Kidney (tissue), 14 donors: ENCODE measurements around the gene MSLN. TPM values are rescaled to one million over a fixed set of nuclear protein-coding genes. Genes with fewer than 3 reads are reported as not detected.
A peak's percentile ranks its signal among the peaks of the same experiment; 100 is the strongest.

Source experiments
- DNase-seq, 5 donors: peaks; one replicate each; pipeline ENCODE4 v3.0.0-alpha.2; 2013 to 2020
- FAIRE-seq: peaks from 2 replicates; lab custom pipeline; 2012; peaks lifted over from hg19 to GRCh38; lab: Jason Lieb, UNC
- H3K27ac ChIP-seq, 2 donors: one replicate each; pipeline ENCODE4 v1.7.0; 2013; ENCODE audit warnings: low read depth in 2 of 2, low read length in 2 of 2, inconsistent platforms in 1 of 2
- H3K27me3 ChIP-seq: one replicate; pipeline ENCODE4 v1.7.1; 2013; ENCODE audit warnings: low read length, inconsistent platforms; ENCODE audit not compliant: control insufficient read depth, insufficient read depth
- H3K36me3 ChIP-seq, 3 donors: one replicate each; pipeline versions ENCODE4 v1.7.0 to v1.7.1; 2013; ENCODE audit warnings: low read length in 3 of 3, control low read depth in 1 of 3, inconsistent platforms in 1 of 3; ENCODE audit not compliant: insufficient read depth in 3 of 3, control insufficient read depth in 2 of 3
- H3K4me1 ChIP-seq, 3 donors: one replicate each; pipeline versions ENCODE4 v1.7.0 to v1.7.1; 2013; ENCODE audit warnings: low read length in 3 of 3, inconsistent platforms in 1 of 3, low read depth in 1 of 3; ENCODE audit not compliant: control insufficient read depth in 2 of 3, insufficient read depth in 2 of 3
- H3K4me3 ChIP-seq, 3 donors: one replicate each; pipeline versions ENCODE4 v1.7.0 to v1.8.1; 2013; ENCODE audit warnings: low read length in 3 of 3, control low read depth in 1 of 3, inconsistent platforms in 1 of 3
- H3K9ac ChIP-seq, 3 donors: one replicate each; pipeline versions ENCODE4 v1.7.0 to v1.7.1; 2013; ENCODE audit warnings: low read length in 3 of 3, control low read depth in 1 of 3, inconsistent platforms in 1 of 3
- H3K9me3 ChIP-seq, 3 donors: one replicate each; pipeline versions ENCODE4 v1.7.0 to v1.7.1; 2013; ENCODE audit warnings: low read length in 3 of 3, control low read depth in 1 of 3, inconsistent platforms in 1 of 3; ENCODE audit not compliant: control insufficient read depth in 2 of 3, insufficient read depth in 1 of 3
- intact Hi-C: fragments of 100-400 bp; cut with DNase I; formaldehyde crosslinking; loops from one replicate; pipeline ENCODE4 v1.11.1; 2022
- polyA plus RNA-seq: library from polyadenylated mRNA; stranded (reverse); fragments of 350-450 nt; fragmentation: Illumina TruSeq; extraction: RNeasy Lipid Tissue Mini Kit (QIAGEN cat#74804); gene quantifications from one replicate; pipeline ENCODE4 v1.2.3, GENCODE V29; 2014; ENCODE audit warnings: low read depth, low replicate concordance; ENCODE audit not compliant: insufficient read depth
- total RNA-seq: library from RNA; stranded (reverse); fragmentation: NEBNext Ultra II Directional; extraction: Animal tissue kit (Norgen Biotek cat#: 25700); gene quantifications from one replicate; pipeline ENCODE4 v1.2.1, GENCODE V29; 2021
- TF ChIP-seq, protein P1 (sequence below): IDR thresholded peaks from 3 replicates; pipeline ENCODE4 v1.5.1; 2012; ENCODE audit warnings: mild to moderate bottlenecking, moderate library complexity, borderline replicate concordance; ENCODE audit not compliant: insufficient read depth; ENCODE audit errors: extremely low read depth
- donor health status: control.
- donor health status: control.
- donor health status: control.
- donor health status: control.
- donor health status: control.
- donor health status: DM: yes; HTN: yes; CAD: no.
- donor health status: Normal renal cell carcinoma (clear cell type).

Gene MSLN
- total and polyA plus RNA-seq, 2 donors from 2014 or later: 3.7 to 19.4 TPM

DNA sequence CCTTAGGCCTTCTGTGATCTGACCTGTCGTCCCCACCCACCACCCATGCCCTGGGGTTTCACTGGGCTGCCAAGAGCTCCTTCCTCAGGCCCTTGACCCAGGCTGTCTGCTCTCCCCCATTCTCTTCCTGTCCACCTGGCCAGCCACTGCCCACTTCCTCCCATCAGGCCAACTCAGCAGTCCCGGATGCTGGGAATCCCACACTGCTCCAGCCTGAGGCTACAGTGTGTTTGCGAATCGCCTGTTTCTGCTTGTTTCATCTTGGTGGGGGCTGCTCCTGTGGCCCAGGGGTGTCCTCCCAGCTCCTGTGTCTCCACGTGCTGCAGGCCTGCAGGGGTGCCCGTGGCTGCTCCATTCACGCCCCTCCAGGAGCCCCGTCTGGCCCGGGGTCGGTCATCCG is 46.5 kb upstream of the MSLN start:
- TF ChIP-seq, protein P1, sequence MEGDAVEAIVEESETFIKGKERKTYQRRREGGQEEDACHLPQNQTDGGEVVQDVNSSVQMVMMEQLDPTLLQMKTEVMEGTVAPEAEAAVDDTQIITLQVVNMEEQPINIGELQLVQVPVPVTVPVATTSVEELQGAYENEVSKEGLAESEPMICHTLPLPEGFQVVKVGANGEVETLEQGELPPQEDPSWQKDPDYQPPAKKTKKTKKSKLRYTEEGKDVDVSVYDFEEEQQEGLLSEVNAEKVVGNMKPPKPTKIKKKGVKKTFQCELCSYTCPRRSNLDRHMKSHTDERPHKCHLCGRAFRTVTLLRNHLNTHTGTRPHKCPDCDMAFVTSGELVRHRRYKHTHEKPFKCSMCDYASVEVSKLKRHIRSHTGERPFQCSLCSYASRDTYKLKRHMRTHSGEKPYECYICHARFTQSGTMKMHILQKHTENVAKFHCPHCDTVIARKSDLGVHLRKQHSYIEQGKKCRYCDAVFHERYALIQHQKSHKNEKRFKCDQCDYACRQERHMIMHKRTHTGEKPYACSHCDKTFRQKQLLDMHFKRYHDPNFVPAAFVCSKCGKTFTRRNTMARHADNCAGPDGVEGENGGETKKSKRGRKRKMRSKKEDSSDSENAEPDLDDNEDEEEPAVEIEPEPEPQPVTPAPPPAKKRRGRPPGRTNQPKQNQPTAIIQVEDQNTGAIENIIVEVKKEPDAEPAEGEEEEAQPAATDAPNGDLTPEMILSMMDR: no peak
- H3K27ac ChIP-seq: no peak overlapping the region

DNA sequence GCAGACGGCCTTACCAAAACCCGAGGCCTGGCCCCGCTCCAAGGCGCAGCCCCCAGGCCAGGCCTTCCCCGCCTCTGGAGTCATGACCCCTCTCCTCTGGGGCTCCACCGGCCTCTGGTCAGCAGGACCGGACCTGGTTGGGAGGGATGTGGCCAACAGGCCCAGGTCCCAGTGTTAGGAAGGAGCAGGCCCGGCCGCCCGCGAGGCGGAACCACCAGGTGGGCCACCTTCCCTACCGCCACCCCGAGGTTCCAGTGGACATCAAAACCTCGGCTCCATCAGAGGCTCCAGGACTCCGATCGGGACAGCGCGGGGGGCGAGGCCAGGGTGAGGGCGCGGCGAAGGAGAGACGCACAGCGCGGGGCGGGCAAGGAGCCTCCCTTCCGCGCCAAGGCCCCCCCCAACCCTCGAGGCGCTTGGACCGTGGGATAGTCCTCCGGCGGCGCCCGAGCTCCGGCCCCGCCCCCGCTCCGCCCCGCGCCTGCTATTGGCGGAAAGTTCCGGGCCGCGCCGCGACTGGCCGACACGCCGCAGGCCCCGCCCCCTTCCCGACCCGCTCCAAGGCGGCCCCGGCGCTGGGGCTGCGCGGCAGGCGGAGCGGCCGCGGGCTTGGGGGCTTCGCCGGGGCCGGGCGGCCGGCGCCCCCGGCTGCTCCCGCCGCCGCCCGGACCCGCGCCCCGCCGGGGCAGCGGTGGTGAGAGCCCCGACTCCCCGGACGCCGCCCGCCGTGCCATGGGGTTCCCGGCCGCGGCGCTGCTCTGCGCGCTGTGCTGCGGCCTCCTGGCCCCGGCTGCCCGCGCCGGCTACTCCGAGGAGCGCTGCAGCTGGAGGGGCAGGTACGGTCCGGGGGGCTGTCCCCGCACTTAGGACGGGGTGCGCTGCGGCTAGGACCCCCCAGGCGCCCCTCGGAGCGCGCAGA is 45.7 kb upstream of the MSLN start, which contains the start of gene METRN:
Gene METRN, plus strand, starts transcription at position 561 of the 919 bp plus-strand sequence. Its CDS starts 172 bp downstream, at position 733.
- Histone ChIP-seq H3K27me3 (no peaks in the 10 kb centered on the region), H3K4me1 (peaks cover 0 to 25% (median under 1%) of the 10 kb centered on the region in 3 donors), H3K27ac (no peak within 1 kb of the TSS), H3K4me3 (peak within 1 kb of the TSS in 1 of 3 donors; percentile 44), H3K9ac (no peak within 1 kb of the TSS), H3K36me3 (no peaks in the 10 kb centered on the region), H3K9me3 (no peaks in the 10 kb centered on the region)
- no peak for FAIRE-seq
- intact Hi-C loops: no loop called here
- TF ChIP-seq, protein P1: peak; percentile 2
- DNase-seq: peak; percentile 87 to 97 (median 92)

More for the DNA sequence above, 46.5 kb upstream of the MSLN start:
- Histone ChIP-seq H3K27me3 (no peaks in the 10 kb centered on the region), H3K4me1 (peaks cover 0 to 20% (median 0%) of the 10 kb centered on the region in 3 donors), H3K9me3 (no peaks in the 10 kb centered on the region), H3K4me3 (no peak overlapping the region), H3K9ac (no peak overlapping the region), H3K36me3 (no peaks in the 10 kb centered on the region)
- FAIRE-seq (no peak), DNase-seq (no peak)
- intact Hi-C loops: no loop called here

DNA sequence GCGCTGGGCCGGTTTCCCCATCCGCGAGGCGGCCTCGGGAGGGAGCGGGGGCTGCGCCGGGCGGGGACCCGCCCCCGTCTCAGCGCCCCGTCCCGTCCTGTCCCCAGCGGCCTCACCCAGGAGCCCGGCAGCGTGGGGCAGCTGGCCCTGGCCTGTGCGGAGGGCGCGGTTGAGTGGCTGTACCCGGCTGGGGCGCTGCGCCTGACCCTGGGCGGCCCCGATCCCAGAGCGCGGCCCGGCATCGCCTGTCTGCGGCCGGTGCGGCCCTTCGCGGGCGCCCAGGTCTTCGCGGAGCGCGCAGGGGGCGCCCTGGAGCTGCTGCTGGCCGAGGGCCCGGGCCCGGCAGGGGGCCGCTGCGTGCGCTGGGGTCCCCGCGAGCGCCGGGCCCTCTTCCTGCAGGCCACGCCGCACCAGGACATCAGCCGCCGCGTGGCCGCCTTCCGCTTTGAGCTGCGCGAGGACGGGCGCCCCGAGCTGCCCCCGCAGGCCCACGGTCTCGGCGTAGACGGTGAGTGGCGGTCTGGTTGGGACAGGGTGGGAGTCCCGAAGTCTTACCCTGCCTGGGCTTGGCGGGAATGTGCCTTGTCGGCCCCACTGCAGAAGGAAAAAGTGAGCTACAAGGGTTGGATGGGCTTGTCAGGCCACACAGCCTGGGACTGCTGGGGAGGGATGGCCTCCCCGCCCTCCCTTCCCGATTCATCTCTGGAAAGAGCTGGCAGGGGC is 44.9 kb upstream of the MSLN start:
- Histone ChIP-seq H3K36me3 (no peaks in the 10 kb centered on the region), H3K9ac (no peak overlapping the region), H3K4me1 (peaks cover 0 to 33% (median 4%) of the 10 kb centered on the region in 3 donors), H3K9me3 (no peaks in the 10 kb centered on the region), H3K27me3 (no peaks in the 10 kb centered on the region), H3K27ac (no peak overlapping the region), H3K4me3 (peak overlapping the region in 1 of 3 donors; percentile 44)
- FAIRE-seq (no peak), DNase-seq (peak in 2 of 5 donors; percentile 32 to 37)
- TF ChIP-seq, protein P1: peak; percentile 17
- intact Hi-C loops: no loop called here
